K562 (cell line): ENCODE measurements around the gene TFE3. TPM values are rescaled to one million over a fixed set of nuclear protein-coding genes. Genes with fewer than 3 reads are reported as not detected.

Source experiments
- ATAC-seq: fragments of 200-7000 bp; cut with Tn5 transposase; 3 replicates; pipeline ENCODE4 v1.9.1; 2020; ENCODE audit warnings: moderate library complexity
- BruUV-seq: library from RNA; stranded (reverse); fragments of 400-500 nt; replicated peaks from 2 replicates; lab custom pipeline; 2021; lab: Mats Ljungman, UMichigan
- CTCF ChIA-PET: fragments of 300-600 bp; formaldehyde crosslinking; extraction: SDS; loops from one replicate; lab custom pipeline; 2021; ENCODE audit warnings: low intra/inter-chr PET ratio; lab: Yijun Ruan, JAX
- POLR2A ChIA-PET: fragments of 300-600, 350-650 bp; sonication (Branson Sonifier 250); formaldehyde crosslinking; extraction: SDS; loops from one replicate; lab custom pipeline; 2021; ENCODE audit warnings: antibody characterized with exemption, inconsistent platforms; lab: Yijun Ruan, JAX
- DNase-seq, 4 experiments: peaks; one replicate each; pipeline versions ENCODE4 v3.0.0 to v3.0.0-alpha.2; 2011 to 2018; ENCODE audit warnings: low spot score in 3 of 4, mixed read lengths in 3 of 4; ENCODE audit errors: extremely low read depth in 1 of 4
- FAIRE-seq: peaks from 2 replicates; lab custom pipeline; 2011; peaks lifted over from hg19 to GRCh38; lab: Jason Lieb, UNC
- H2AFZ ChIP-seq: 2 replicates; pipeline ENCODE4 v1.6.0; 2011; ENCODE audit warnings: low read depth, low read length, control low read depth, inconsistent platforms
- H3K27ac ChIP-seq: fragments of 200-600 bp; 3 replicates; pipeline ENCODE4 v1.8.0; 2011; ENCODE audit warnings: low read depth, mild to moderate bottlenecking, control low read depth, inconsistent platforms, low read length, moderate library complexity, mixed read lengths; ENCODE audit errors: extremely low read depth
- H3K27me3 ChIP-seq, 2 experiments: fragments of 300-600 bp in 1 of 2; 2 replicates in 1 of 2; 3 replicates in 1 of 2; pipeline versions ENCODE4 v1.6.0 to v1.8.0; 2011; ENCODE audit warnings: inconsistent platforms in 2 of 2, low read length in 2 of 2, mild to moderate bottlenecking in 1 of 2, mixed read lengths in 1 of 2, moderate library complexity in 1 of 2; ENCODE audit not compliant: control insufficient read depth in 2 of 2, insufficient read depth in 2 of 2
- H3K36me3 ChIP-seq: fragments of 300-600 bp; 3 replicates; pipeline ENCODE4 v1.8.0; 2011; ENCODE audit warnings: mild to moderate bottlenecking, low read length, inconsistent platforms; ENCODE audit not compliant: control insufficient read depth, insufficient read depth
- H3K4me1 ChIP-seq, 2 experiments: fragments of 200-600 bp in 1 of 2; replicated peaks in 1 of 2; 2 replicates in 1 of 2; 3 replicates in 1 of 2; pipeline versions ENCODE4 v1.5.1 to v1.8.0; 2011; ENCODE audit warnings: inconsistent platforms in 2 of 2, low read length in 2 of 2, mild to moderate bottlenecking in 1 of 2, mixed read lengths in 1 of 2, moderate library complexity in 1 of 2; ENCODE audit not compliant: control insufficient read depth in 2 of 2, insufficient read depth in 2 of 2
- H3K4me2 ChIP-seq: 2 replicates; pipeline ENCODE4 v1.6.1; 2011; ENCODE audit warnings: low read length, control low read depth, inconsistent platforms, mixed read lengths; ENCODE audit not compliant: insufficient read depth
- H3K4me3 ChIP-seq: fragments of 200-600 bp; sonication (generic), shearing (Covaris generic); 2 replicates; pipeline ENCODE4 v1.5.1; 2016; ENCODE audit warnings: control low read depth, inconsistent platforms
- H3K79me2 ChIP-seq: fragments of 200-600 bp; 3 replicates; pipeline ENCODE4 v1.8.0; 2011; ENCODE audit warnings: low read length, inconsistent platforms; ENCODE audit not compliant: control insufficient read depth, insufficient read depth
- H3K9ac ChIP-seq, 2 experiments: 2 replicates each; pipeline versions ENCODE4 v1.6.0 to v1.6.1; 2011; ENCODE audit warnings: low read depth in 2 of 2, low read length in 2 of 2, control low read depth in 1 of 2, inconsistent platforms in 1 of 2, mild to moderate bottlenecking in 1 of 2, mixed read lengths in 1 of 2; ENCODE audit not compliant: insufficient read depth in 1 of 2
- H3K9me1 ChIP-seq: one replicate; pipeline ENCODE4 v1.6.0; 2011; ENCODE audit warnings: inconsistent platforms, mild to moderate bottlenecking, low read length, moderate library complexity; ENCODE audit not compliant: control insufficient read depth, insufficient read depth
- H3K9me3 ChIP-seq: replicated peaks from 2 replicates; pipeline ENCODE4 v1.5.1; 2011; ENCODE audit warnings: low read depth, low read length, inconsistent platforms; ENCODE audit not compliant: control insufficient read depth, insufficient read depth
- H4K20me1 ChIP-seq: replicated peaks from 2 replicates; pipeline ENCODE4 v1.6.1; 2011; ENCODE audit warnings: low read length, inconsistent platforms, mixed read lengths; ENCODE audit not compliant: control insufficient read depth, insufficient read depth
- BCL6 ChIP-seq: fragments of 250-450 bp; sonication (Bioruptor Pico); IDR thresholded peaks from 2 replicates; pipeline ENCODE4 v1.4.0; 2020
- HDAC1 ChIP-seq, 2 experiments: fragments of 450-650 bp; IDR thresholded peaks; 2 replicates each; pipeline ENCODE4 v1.6.1; 2016 to 2017; ENCODE audit warnings: inconsistent platforms in 1 of 2, mild to moderate bottlenecking in 1 of 2, moderate library complexity in 1 of 2
- MEIS2 ChIP-seq: fragments of 450-650 bp; IDR thresholded peaks from 2 replicates; pipeline ENCODE4 v1.6.1; 2014; ENCODE audit warnings: mild to moderate bottlenecking; ENCODE audit not compliant: partially characterized antibody
- SIRT6 ChIP-seq: IDR thresholded peaks from one replicate; pipeline ENCODE4 v1.6.1; 2012; ENCODE audit warnings: low read depth, mild to moderate bottlenecking, control low read depth, inconsistent platforms, low read length, moderate library complexity
- STAG1 ChIP-seq: sonication (generic); formaldehyde crosslinking; IDR thresholded peaks from 2 replicates; pipeline ENCODE4 v1.5.0; 2020; ENCODE audit warnings: missing genetic modification reagents, borderline replicate concordance
- TAF1 ChIP-seq: IDR thresholded peaks from 2 replicates; pipeline ENCODE4 v1.6.1; 2011; ENCODE audit warnings: mild to moderate bottlenecking, low read length, moderate library complexity; ENCODE audit not compliant: insufficient read depth, control insufficient read depth, severe bottlenecking; ENCODE audit errors: extremely low read depth
- YBX1 ChIP-seq: fragments of 450-650 bp; IDR thresholded peaks from 2 replicates; pipeline ENCODE4 v1.7.1; 2016; ENCODE audit warnings: mild to moderate bottlenecking
- ZKSCAN8 ChIP-seq: fragments of 200-800 bp; sonication (Bioruptor generic); IDR thresholded peaks from 2 replicates; pipeline ENCODE4 v1.6.1; 2016; ENCODE audit warnings: missing genetic modification characterization, missing compliant biosample characterization
- ZNF239 ChIP-seq: fragments of 250-450 bp; sonication (Bioruptor Pico); IDR thresholded peaks from 2 replicates; pipeline ENCODE4 v1.4.0; 2020; ENCODE audit warnings: mild to moderate bottlenecking
- ZNF445 ChIP-seq: fragments of 250-450 bp; sonication (Bioruptor Pico); IDR thresholded peaks from 2 replicates; pipeline ENCODE4 v1.4.0; 2020; ENCODE audit warnings: low read depth, mild to moderate bottlenecking, moderate library complexity
- WGBS: fragments of 100-300 bp; shearing (Covaris generic); methylation state at CpG from one replicate; pipeline ENCODE4 v1.1.6; 2016; ENCODE audit warnings: low coverage, mixed read lengths; ENCODE audit not compliant: insufficient coverage; ENCODE audit errors: missing lambda C conversion rate; 5-methylcytosine and 5-hydroxymethylcytosine counted together
- in situ Hi-C: fragments of 300-500 bp; cut with MboI; formaldehyde crosslinking; loops from 4 replicates; pipeline ENCODE4 v1.15.0; 2018; ENCODE audit warnings: inconsistent platforms, mixed read lengths
- intact Hi-C: fragments of 100-400 bp; cut with micrococcal nuclease; formaldehyde crosslinking; loops from 2 replicates; pipeline ENCODE4 v1.14.2; 2022
- polyA plus RNA-seq, 8 experiments: library from polyadenylated mRNA; depleted of rRNA in 4 of 8; stranded (reverse) in 5 of 8; unstranded in 3 of 8; fragments of >200 nt; fragmentation: Nextera tagmentation in 2 of 8; fragmentation: Illumina TruSeq in 1 of 8; extraction: Ambion mirVana in 2 of 8; extraction: Trizol in 1 of 8; gene quantifications; 2 replicates each; pipeline versions ENCODE4 v1.2.1 to v1.2.3, GENCODE V29; 2011 to 2014; ENCODE audit warnings: inconsistent platforms in 1 of 8, missing spikeins in 1 of 8
- total RNA-seq, 7 experiments: library from RNA; depleted of rRNA in 6 of 7; stranded (reverse); fragments of >200 nt in 6 of 7; fragmentation: Illumina TruSeq in 2 of 7; extraction: Trizol in 2 of 7; gene quantifications; 2 replicates each; pipeline versions ENCODE4 v1.2.1 to v1.2.3, GENCODE V29; 2011 to 2021; ENCODE audit warnings: low replicate concordance in 1 of 7
- TF ChIP-seq, protein P1 (sequence below): fragments of 450-650 bp; IDR thresholded peaks from 2 replicates; pipeline ENCODE4 v1.7.1; 2018; ENCODE audit warnings: mild to moderate bottlenecking, low read depth; ENCODE audit not compliant: partially characterized antibody
- TF ChIP-seq, protein P2 (sequence below): fragments of 450-650 bp; IDR thresholded peaks from 2 replicates; pipeline ENCODE4 v1.6.1; 2016; ENCODE audit warnings: borderline replicate concordance
- TF ChIP-seq, protein P3 (sequence below), 2 experiments: fragments of 150-350 bp in 1 of 2; IDR thresholded peaks; 2 replicates each; pipeline ENCODE4 v1.6.1; 2012 to 2016; ENCODE audit warnings: low read depth in 2 of 2, low read length in 2 of 2, mild to moderate bottlenecking in 1 of 2, moderate library complexity in 1 of 2
- TF ChIP-seq, protein P4 (sequence below): fragments of 250-450 bp; sonication (Bioruptor Pico); IDR thresholded peaks from 2 replicates; pipeline ENCODE4 v1.9.0; 2021; ENCODE audit warnings: mild to moderate bottlenecking

Gene TFE3
- total and polyA plus RNA-seq, 9 of the 15 experiments (the other 6 are each of a cell fraction or from before 2014, with no cell fraction given), result 1.9 to 20.3 (median 11.9) TPM

DNA sequence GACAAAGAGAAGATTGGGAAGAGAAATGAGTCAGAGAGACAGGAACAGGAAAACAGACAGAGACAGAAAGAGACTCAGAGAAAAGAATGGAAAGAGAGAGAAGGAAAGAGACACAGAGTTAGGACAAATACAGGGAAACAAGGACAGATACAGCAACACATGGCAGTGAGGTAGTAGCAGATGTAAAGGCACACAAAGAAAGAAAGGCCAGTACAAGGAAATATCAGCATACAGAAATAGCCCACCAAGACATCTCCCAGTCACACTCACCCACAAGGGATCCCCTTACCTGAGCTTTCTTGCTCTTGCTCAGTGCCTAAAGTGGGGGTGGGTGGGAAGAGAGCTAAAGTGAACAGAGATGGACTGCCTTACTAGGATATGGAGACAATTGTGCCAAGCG, 45.3 kb downstream of the TFE3 start:
- FAIRE-seq (no peak), ATAC-seq (no peak), DNase-seq (no peak)
- Histone ChIP-seq H4K20me1 (no peaks in the 10 kb centered on the region), H3K4me3 (no peak overlapping the region), H3K4me1 (peaks cover under 1 to 3% of the 10 kb centered on the region in 2 experiments; a peak in 2 of 5 replicates), H3K27me3 (no peaks in the 10 kb centered on the region), H3K9me3 (no peaks in the 10 kb centered on the region), H3K36me3 (peaks cover 47% of the 10 kb centered on the region; the same call in 2 of the 3 replicates), H3K9ac (no peak overlapping the region), H3K27ac (no peak overlapping the region), H3K4me2 (no peak overlapping the region), H3K79me2 (peaks cover 18% of the 10 kb centered on the region), H3K9me1 (no peaks in the 10 kb centered on the region), H2AFZ (no peak overlapping the region)
- BruUV-seq, result no TSS peak
- CTCF ChIA-PET, result no interaction called here
- WGBS, result 38% methylated on average over 1 of the region's 1 CpG
- POLR2A ChIA-PET, result no interaction called here
- intact Hi-C loops, result no loop called here
- in situ Hi-C loops, result no loop called here
- TF ChIP-seq HDAC1 (IDR thresholded peaks at IDR 0.05) (no peak), STAG1 (CRISPR knock-in tag) (no peak), TAF1 (no peak), ZKSCAN8 (CRISPR knock-in tag) (no peak), YBX1 (no peak), ZNF239 (CRISPR knock-in tag) (no peak), SIRT6 (no peak), MEIS2 (no peak), ZNF445 (CRISPR knock-in tag) (no peak), BCL6 (CRISPR knock-in tag) (no peak)
- TF ChIP-seq, protein P1, sequence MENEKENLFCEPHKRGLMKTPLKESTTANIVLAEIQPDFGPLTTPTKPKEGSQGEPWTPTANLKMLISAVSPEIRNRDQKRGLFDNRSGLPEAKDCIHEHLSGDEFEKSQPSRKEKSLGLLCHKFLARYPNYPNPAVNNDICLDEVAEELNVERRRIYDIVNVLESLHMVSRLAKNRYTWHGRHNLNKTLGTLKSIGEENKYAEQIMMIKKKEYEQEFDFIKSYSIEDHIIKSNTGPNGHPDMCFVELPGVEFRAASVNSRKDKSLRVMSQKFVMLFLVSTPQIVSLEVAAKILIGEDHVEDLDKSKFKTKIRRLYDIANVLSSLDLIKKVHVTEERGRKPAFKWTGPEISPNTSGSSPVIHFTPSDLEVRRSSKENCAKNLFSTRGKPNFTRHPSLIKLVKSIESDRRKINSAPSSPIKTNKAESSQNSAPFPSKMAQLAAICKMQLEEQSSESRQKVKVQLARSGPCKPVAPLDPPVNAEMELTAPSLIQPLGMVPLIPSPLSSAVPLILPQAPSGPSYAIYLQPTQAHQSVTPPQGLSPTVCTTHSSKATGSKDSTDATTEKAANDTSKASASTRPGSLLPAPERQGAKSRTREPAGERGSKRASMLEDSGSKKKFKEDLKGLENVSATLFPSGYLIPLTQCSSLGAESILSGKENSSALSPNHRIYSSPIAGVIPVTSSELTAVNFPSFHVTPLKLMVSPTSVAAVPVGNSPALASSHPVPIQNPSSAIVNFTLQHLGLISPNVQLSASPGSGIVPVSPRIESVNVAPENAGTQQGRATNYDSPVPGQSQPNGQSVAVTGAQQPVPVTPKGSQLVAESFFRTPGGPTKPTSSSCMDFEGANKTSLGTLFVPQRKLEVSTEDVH, result no peak
- TF ChIP-seq, protein P2, sequence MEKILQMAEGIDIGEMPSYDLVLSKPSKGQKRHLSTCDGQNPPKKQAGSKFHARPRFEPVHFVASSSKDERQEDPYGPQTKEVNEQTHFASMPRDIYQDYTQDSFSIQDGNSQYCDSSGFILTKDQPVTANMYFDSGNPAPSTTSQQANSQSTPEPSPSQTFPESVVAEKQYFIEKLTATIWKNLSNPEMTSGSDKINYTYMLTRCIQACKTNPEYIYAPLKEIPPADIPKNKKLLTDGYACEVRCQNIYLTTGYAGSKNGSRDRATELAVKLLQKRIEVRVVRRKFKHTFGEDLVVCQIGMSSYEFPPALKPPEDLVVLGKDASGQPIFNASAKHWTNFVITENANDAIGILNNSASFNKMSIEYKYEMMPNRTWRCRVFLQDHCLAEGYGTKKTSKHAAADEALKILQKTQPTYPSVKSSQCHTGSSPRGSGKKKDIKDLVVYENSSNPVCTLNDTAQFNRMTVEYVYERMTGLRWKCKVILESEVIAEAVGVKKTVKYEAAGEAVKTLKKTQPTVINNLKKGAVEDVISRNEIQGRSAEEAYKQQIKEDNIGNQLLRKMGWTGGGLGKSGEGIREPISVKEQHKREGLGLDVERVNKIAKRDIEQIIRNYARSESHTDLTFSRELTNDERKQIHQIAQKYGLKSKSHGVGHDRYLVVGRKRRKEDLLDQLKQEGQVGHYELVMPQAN, result no peak
- TF ChIP-seq, protein P3, sequence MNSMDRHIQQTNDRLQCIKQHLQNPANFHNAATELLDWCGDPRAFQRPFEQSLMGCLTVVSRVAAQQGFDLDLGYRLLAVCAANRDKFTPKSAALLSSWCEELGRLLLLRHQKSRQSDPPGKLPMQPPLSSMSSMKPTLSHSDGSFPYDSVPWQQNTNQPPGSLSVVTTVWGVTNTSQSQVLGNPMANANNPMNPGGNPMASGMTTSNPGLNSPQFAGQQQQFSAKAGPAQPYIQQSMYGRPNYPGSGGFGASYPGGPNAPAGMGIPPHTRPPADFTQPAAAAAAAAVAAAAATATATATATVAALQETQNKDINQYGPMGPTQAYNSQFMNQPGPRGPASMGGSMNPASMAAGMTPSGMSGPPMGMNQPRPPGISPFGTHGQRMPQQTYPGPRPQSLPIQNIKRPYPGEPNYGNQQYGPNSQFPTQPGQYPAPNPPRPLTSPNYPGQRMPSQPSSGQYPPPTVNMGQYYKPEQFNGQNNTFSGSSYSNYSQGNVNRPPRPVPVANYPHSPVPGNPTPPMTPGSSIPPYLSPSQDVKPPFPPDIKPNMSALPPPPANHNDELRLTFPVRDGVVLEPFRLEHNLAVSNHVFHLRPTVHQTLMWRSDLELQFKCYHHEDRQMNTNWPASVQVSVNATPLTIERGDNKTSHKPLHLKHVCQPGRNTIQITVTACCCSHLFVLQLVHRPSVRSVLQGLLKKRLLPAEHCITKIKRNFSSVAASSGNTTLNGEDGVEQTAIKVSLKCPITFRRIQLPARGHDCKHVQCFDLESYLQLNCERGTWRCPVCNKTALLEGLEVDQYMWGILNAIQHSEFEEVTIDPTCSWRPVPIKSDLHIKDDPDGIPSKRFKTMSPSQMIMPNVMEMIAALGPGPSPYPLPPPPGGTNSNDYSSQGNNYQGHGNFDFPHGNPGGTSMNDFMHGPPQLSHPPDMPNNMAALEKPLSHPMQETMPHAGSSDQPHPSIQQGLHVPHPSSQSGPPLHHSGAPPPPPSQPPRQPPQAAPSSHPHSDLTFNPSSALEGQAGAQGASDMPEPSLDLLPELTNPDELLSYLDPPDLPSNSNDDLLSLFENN (IDR thresholded peaks at IDR 0.05; ENCODE audit: low read depth in 2 of 2, low read length in 2 of 2), result no peak
- TF ChIP-seq, protein P4, sequence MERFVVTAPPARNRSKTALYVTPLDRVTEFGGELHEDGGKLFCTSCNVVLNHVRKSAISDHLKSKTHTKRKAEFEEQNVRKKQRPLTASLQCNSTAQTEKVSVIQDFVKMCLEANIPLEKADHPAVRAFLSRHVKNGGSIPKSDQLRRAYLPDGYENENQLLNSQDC (CRISPR knock-in tag), result no peak
